Measurements from ENCODE around the gene DPCD. TPM values are rescaled to one million over a fixed set of nuclear protein-coding genes. Genes with fewer than 3 reads are reported as not detected.

Gene DPCD
- total RNA-seq, 1 donor from 2014 or later, result 71.1 TPM

DNA sequence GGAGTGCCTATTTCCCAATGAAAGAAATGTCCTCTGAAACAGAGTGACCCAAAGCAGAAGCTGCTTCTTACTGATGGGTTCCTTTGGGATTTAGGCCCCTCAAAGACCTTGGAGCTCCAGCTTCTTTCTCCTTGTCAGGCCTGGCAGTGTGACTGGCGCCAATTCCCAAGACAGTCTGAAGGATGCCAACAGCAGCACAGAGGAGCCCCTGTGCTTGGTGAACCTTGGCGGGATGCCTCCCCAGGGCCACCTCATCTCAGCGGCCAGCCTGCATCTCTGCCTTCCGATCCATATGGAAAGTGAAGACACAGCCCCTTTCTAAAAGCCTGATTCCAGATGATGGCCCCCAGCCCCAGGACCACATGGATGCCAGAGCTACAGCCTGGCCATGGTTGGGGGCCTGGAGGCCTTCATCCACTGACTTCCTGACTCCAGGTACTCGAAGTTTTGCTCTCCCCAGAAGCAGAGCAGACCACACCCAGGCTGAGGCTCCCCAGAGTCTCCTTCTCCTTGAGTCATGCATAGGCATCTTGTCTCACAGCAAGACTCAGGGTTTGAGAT is 61.5 kb downstream of the DPCD start:
- no peaks in the 10 kb centered on the region for H3K36me3 ChIP-seq
- Mint-ChIP-seq H3K4me1 (peaks cover 10% of the 10 kb centered on the region), H3K27ac (no peak overlapping the region)

DNA sequence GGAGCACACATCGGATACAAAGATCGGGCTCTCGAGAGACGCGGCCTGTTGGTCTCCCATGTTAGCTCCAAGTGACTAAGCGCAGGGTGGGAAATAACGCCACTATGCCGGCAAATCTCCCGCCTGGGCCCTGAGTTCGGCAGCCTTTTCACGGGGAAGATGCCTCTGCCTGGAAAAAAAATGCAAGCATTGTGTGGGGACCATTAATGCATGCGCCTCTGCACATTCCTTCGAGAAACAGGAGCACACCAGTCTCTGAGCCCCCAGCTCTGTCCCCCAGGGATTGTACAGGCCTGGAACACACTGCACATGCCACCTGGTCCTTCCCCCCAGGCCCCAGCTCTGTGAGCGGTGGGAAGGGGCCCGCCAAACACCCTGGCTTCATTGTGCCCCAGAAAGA is 62.7 kb downstream of the DPCD start:
- H3K9me3 Mint-ChIP-seq, result no peaks in the 10 kb centered on the region
- no peaks in the 10 kb centered on the region for H3K36me3 ChIP-seq
- H2AFZ ChIP-seq (replicated peaks), result no peak overlapping the region
- no peaks in the 10 kb centered on the region for H3K79me2 ChIP-seq (ENCODE audit: low read depth)
- H4K20me1 ChIP-seq (ENCODE audit: low read depth), result no peaks in the 10 kb centered on the region
- peak overlapping the region; percentile 90 for H3K27ac ChIP-seq
- no peak overlapping the region for H3K9ac ChIP-seq
- peaks cover 2% of the 10 kb centered on the region for H3K27me3 Mint-ChIP-seq (ENCODE audit: insufficient read depth, low read depth)
- peak overlapping the region; percentile 27 for H3K4me3 Mint-ChIP-seq
- no peak overlapping the region for H3K4me3 ChIP-seq
- peak overlapping the region; percentile 63 for H3K4me2 ChIP-seq
- H3K4me1 Mint-ChIP-seq, result peaks cover 6% of the 10 kb centered on the region
- no peaks in the 10 kb centered on the region for H3K27me3 ChIP-seq
- peak overlapping the region; percentile 51 for H3K27ac Mint-ChIP-seq
- no peak for TF ChIP-seq EZH2 (IDR thresholded peaks at IDR 0.05)
- TF ChIP-seq, protein P1, sequence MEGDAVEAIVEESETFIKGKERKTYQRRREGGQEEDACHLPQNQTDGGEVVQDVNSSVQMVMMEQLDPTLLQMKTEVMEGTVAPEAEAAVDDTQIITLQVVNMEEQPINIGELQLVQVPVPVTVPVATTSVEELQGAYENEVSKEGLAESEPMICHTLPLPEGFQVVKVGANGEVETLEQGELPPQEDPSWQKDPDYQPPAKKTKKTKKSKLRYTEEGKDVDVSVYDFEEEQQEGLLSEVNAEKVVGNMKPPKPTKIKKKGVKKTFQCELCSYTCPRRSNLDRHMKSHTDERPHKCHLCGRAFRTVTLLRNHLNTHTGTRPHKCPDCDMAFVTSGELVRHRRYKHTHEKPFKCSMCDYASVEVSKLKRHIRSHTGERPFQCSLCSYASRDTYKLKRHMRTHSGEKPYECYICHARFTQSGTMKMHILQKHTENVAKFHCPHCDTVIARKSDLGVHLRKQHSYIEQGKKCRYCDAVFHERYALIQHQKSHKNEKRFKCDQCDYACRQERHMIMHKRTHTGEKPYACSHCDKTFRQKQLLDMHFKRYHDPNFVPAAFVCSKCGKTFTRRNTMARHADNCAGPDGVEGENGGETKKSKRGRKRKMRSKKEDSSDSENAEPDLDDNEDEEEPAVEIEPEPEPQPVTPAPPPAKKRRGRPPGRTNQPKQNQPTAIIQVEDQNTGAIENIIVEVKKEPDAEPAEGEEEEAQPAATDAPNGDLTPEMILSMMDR (IDR thresholded peaks at IDR 0.05), result no peak
- no peak for TF ChIP-seq EZH2phosphoT487 (IDR thresholded peaks at IDR 0.05)
- peaks cover 56% of the 10 kb centered on the region for H3K4me1 ChIP-seq
- H3K36me3 Mint-ChIP-seq, result peaks cover 8% of the 10 kb centered on the region
- H3F3A ChIP-seq (ENCODE audit: low read depth), result peaks cover 45% of the 10 kb centered on the region
- DNase-seq (ENCODE audit: low spot score), result peak; percentile 69
- no peaks in the 10 kb centered on the region for H3K9me3 ChIP-seq (ENCODE audit: low read depth)

More for the DNA sequence above, 61.5 kb downstream of the DPCD start:
- Mint-ChIP-seq H3K27me3 (ENCODE audit: insufficient read depth, low read depth) (peaks cover 2% of the 10 kb centered on the region), H3K9me3 (no peaks in the 10 kb centered on the region), H3K4me3 (no peak overlapping the region), H3K36me3 (peaks cover 4% of the 10 kb centered on the region)
- peak overlapping the region; percentile 18 for H3K27ac ChIP-seq
- H3K4me1 ChIP-seq, result peaks cover 63% of the 10 kb centered on the region
- no peak overlapping the region for H3K9ac ChIP-seq
- no peak overlapping the region for H2AFZ ChIP-seq (replicated peaks)
- H3K79me2 ChIP-seq (ENCODE audit: low read depth), result no peaks in the 10 kb centered on the region
- H3K27me3 ChIP-seq, result no peaks in the 10 kb centered on the region
- H4K20me1 ChIP-seq (ENCODE audit: low read depth), result no peaks in the 10 kb centered on the region
- no peak for DNase-seq (ENCODE audit: low spot score)
- H3K9me3 ChIP-seq (ENCODE audit: low read depth), result no peaks in the 10 kb centered on the region
- no peak overlapping the region for H3K4me2 ChIP-seq
- no peak overlapping the region for H3K4me3 ChIP-seq
- peaks cover 58% of the 10 kb centered on the region for H3F3A ChIP-seq (ENCODE audit: low read depth)
- TF ChIP-seq EZH2phosphoT487 (IDR thresholded peaks at IDR 0.05), result no peak
- no peak for TF ChIP-seq EZH2 (IDR thresholded peaks at IDR 0.05)
- TF ChIP-seq, protein P1 (IDR thresholded peaks at IDR 0.05), result no peak

DNA sequence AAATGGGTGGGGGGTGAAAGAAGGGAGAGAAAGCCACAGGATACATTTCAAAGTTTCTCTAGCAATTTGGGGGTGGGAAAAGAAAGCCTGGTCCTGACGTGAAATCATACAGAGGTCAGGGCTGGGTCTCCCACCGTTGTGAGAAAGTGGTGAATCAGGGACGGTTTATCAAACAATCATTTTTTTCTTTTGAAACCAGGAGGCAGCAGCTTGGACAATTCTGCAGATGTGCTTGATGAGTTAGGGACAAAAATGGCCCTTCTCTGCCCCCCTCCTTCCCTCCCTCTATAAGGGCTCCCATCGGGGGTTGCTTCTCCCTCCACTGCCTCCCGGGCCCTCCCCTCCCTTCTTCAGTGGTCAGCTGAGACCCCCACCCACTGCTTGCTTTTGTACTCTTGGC is 63.2 kb downstream of the DPCD start:
- H3K27ac ChIP-seq, result peak overlapping the region; percentile 90
- H3K4me1 Mint-ChIP-seq, result peaks cover 6% of the 10 kb centered on the region

More for the DNA sequence above, 63.2 kb downstream of the DPCD start:
- no peaks in the 10 kb centered on the region for H3K9me3 Mint-ChIP-seq
- no peak overlapping the region for H3K27ac Mint-ChIP-seq
- H3K4me3 ChIP-seq, result no peak overlapping the region
- H3F3A ChIP-seq (ENCODE audit: low read depth), result peaks cover 40% of the 10 kb centered on the region
- H3K36me3 Mint-ChIP-seq, result peaks cover 12% of the 10 kb centered on the region
- H3K4me3 Mint-ChIP-seq, result peak overlapping the region; percentile 54
- no peaks in the 10 kb centered on the region for H3K79me2 ChIP-seq (ENCODE audit: low read depth)
- H3K4me1 ChIP-seq, result peaks cover 52% of the 10 kb centered on the region
- DNase-seq (ENCODE audit: low spot score), result no peak
- no peak overlapping the region for H2AFZ ChIP-seq (replicated peaks)
- no peaks in the 10 kb centered on the region for H3K36me3 ChIP-seq
- no peaks in the 10 kb centered on the region for H3K9me3 ChIP-seq (ENCODE audit: low read depth)
- H3K4me2 ChIP-seq, result peak overlapping the region; percentile 63
- no peaks in the 10 kb centered on the region for H4K20me1 ChIP-seq (ENCODE audit: low read depth)
- H3K27me3 ChIP-seq, result no peaks in the 10 kb centered on the region
- peaks cover 2% of the 10 kb centered on the region for H3K27me3 Mint-ChIP-seq (ENCODE audit: insufficient read depth, low read depth)
- no peak overlapping the region for H3K9ac ChIP-seq
- no peak for TF ChIP-seq EZH2 (IDR thresholded peaks at IDR 0.05)
- TF ChIP-seq EZH2phosphoT487 (IDR thresholded peaks at IDR 0.05), result no peak
- TF ChIP-seq, protein P1 (IDR thresholded peaks at IDR 0.05), result no peak
